NCI-H345 (cell line): Measurements from ENCODE around the gene GLIS1.

ENCODE experiments used
- DNase-seq: peaks from one replicate; lab custom pipeline; 2025; lab: John Stamatoyannopoulos, UW

GLIS1 gene

DNA sequence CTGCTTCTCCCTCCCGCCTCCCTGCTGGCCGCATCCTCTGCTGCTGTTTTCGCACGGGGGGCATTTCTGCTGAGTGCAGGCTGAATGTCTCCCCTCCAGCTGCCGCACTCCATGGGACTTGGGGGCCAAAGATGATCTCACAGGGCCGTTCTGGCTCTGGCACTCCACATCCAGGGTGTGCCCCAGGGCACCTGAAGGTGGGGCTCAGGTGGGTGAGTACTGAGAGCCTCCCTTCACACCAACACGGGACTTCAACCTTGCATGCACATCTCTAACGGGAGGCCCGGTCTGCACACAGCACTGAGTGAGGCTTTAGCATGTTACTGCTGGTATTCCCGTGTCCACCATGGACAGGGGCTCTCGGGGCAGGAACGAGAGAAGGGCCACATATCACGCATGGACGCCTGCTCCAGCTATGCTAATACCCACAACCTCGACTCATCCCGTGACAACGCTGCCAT lies 190.9 kb downstream of the GLIS1 start:
- DNase-seq = no peak

DNA sequence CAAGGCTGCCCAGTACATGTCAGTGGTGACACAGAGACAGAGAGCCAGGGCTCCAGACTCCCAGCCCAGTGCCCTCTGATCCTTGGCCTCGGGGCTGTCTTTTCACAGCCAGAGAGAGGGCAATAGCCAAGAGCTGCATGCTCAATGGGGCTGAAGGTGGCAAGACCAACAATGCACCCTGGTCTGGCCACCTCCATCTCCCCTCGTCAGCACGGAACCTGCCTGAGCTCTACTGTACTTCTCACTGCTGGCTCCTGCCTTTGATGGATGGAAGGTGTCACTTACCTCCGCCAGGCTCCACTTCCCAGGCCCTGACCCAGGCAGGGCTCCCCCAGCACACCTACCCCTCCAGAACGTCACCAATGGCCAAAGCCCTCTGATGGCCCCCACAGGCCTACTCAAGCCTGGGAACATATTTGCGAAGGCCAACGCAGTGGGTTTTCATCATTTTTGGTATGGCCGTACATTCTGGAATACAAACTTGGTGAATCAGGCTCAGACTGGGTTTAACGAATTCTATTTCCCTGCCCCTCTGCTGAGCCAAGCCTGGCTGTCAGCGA lies 191.7 kb downstream of the GLIS1 start:
- DNase-seq = no peak

DNA sequence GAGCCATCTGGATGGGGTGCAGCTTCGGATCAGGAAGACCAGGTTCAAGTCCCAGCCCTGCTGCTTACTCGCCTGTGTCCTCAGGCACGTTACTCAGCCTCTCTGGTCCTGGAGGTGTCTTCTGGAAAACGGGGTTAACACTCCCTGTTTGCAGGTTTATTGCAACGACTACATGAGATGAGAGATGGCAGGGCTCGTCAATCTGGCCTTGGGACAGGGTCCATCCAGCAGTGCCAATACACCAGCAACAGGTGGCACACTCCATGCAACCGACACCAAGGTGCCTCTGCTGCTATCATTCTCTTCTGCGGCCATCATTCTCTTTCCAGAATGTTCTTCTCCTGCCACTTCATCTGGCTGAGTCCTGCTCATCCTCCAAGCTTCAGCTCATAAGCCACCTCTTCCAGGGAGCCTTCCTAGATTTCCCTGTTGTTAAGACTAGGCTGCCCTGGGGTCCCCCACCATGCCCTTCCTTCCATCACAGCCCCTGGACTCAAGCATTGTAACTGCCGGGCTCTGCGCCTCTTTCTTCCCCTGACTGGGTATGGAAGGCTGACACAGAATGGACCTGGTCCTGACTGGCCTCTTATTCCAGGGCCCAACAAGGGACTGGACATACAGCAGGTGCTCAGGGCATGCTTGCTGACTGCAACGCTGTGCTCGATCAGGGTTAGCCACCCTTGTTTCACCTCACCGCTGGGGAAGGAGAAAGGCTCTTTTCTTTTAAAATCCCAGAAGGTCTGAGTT lies 192.4 kb downstream of the GLIS1 start:
- DNase-seq = no peak

DNA sequence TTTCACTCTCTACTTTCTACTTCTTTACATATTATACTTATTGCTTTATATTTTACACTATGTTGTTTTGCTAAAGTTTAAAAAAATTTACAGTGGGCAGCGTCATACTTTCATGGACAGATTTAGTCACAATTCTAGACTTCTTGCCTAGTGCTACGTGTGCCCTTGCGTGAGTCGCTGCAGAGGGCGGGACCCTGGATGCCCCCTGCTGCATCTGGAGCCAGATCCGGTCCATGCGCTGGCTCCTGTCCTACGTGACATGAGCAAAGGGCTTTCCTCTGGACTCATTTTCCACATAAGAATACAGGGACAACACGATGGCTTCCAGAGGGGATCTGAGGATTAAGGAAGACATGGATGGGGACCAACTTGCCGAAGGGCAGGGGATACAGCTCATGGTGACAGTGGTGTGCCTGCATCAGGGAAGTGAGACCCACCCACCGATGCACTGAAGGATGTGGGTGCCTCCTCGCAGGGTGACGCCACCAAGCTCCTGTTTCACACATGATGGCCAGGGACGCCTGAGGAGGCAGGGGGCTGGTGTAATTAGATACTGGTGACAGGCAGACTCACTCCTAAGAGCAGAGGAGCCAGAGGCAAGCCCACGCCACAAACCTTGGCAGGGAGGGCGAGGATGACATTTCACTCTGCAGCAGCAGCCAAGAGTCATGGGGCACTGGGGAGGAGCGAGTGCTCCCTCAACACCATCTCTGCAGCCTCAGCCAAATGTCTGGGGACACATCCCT lies 193.1 kb downstream of the GLIS1 start:
- no peak for DNase-seq

DNA sequence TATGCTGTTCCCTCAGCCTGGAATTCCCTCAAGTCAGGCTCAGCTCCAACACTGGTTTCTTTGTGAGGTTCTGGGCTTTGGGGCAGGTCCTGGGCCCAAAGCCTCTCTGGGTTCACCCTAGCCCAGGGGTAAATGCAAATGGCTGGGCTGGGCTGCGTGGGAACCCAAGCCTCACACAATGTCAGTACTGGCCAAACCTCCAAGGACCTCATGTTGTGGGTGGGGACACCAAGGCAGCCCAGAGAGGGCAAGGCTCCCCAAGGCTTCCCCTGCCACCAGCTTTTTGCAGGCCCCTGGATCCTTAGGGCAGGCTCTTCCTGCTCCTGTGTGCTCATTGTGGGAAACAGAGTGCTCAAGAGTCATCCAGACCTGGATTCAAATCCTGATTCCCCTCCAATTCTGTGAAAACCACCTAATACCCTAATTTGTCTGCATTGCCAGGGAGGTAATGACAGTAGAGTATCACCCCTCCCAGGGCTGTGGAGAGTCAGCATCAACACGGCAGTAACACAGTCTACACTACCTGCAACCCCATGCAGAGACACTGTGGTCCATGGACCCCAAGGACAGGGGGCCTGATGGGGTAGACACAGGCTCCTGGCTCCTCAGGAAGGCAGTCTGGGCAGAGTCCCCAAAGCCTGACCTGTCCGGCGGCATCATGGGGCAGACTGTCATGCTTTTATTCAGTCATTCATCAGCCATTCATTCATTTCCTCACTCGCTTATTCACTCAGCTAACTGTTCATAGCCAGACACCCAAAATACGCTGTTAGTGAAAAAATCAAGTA lies 194.0 kb downstream of the GLIS1 start:
- no peak for DNase-seq

DNA sequence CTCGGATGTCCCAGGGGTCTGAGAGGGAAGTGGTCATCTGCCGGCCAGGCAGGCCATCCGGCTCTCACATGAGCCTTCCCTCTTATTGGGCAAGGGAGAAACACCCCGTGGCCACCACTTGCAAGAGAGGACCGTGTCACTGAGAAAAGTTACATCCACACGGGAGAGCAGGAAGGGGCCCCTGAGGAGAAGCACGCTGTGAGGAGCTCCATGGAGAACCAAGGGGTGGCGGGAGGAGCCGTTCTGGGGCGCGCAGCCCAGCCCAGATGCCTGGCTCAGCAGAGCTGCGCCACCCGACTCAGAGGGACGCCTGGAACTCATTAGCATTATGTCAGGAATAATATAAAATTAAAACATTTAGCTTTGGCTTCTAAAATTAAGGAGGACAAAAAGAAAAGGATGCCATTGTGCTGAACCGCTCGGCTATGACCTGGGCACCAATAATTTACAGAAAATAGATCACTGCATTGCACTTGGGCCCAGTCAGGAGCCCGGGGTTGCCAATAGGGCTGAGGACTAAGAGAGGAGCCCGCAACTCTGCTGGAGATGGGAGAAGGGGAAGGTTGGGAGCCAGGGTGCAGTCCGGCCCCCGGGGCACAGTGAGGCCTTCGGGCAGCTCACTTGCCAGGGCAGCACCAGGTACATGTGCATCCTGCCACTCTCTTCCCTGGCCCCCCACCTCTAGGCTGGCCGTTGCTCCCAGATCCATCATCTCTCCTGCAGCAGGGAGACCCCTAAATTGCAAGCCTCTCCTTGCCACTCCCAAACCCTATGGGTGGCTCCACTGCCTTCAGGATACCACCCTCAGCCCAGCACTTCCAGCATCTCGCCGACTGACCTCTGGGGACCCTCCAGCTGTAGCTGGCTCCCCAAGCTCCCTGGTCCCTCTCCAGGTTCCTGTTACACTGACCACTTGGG lies 194.9 kb downstream of the GLIS1 start:
- DNase-seq = no peak

DNA sequence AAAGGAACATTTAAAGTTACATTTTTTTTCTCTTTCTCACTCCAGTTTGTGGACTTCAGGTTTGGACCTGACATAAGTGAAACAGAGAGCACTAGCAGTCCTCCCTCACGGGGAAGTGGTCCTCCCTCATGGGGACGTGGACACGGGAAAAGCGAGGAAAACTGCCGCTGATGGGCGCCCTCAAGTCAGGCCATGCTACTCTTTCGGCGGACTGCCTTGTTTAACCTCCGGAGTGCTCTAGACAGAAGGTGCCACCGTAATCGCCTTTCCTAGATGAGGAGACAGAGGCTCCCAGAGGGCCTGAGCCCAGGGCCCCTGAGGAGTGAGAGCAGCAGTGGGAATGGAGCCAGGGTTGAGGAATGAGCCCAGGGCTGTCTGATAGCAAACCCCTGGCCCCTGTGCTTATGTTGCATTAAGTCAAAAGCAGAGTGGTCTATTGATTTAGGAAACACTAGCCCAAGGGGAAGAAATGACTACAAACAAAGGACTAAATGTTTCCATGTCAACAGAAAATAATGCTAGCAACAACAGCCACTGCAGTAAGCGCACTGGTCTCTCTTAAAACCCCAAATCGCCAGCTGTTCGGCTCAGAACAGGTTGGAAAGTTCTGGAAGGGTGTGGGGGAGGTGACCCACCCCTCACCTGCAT lies 195.7 kb downstream of the GLIS1 start:
- DNase-seq = no peak

DNA sequence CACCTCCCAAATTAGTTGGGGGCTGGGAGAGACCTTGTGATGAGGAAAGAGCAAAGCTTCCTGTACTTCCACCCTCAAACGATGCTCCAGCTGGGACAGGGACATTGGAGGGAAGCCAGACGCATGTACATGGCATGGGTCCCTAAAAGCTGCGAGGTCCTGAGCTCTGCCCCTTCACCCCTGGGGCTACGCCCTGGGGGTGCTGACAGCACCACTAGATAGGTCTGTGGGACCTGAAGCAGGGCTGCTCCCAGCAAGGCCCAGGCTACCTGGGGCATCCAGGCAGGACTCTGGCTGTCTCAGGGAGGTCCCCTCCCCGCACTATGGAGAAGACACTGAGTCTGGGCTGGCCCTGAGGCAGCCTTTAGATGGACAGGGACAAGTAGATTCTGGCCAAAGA lies 196.4 kb downstream of the GLIS1 start:
- no peak for DNase-seq

DNA sequence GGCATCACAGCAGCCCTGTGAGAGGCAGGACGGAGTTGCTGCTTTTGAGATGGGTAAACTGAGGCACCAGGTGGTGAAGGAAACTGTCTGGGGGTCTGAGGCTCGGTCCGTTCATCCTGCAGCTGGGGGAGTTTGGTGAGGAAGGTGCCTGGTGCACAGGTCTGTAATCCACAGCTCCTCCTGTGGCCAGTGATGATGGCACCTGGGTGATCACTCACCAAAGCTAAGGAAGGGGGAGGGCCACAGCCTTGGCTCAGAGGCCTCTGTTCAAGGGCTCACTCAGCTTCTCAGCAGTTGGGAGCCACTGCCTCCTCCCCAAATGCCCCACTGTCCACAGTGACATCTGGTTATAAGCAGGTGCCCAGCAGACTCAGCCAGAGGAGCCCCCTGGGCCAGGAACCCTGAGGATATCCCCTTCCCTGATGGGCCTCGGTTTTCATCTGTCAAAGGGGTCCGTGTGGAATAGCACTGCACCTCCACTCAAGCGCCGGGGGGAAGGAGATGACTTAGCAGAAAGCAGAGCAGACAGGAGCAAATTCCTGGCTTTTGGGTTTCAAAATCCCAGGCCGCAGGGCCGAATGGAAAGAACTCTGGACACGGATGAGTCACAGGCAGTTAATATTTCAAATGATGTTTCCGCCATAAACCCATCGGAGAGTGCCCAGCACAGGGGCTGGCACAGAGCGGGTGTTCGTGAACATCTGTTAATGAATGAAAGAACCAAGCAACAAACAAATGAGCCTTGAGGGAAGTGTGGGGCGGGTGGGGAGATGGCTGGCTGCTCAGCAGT lies 197.0 kb downstream of the GLIS1 start:
- DNase-seq = no peak

DNA sequence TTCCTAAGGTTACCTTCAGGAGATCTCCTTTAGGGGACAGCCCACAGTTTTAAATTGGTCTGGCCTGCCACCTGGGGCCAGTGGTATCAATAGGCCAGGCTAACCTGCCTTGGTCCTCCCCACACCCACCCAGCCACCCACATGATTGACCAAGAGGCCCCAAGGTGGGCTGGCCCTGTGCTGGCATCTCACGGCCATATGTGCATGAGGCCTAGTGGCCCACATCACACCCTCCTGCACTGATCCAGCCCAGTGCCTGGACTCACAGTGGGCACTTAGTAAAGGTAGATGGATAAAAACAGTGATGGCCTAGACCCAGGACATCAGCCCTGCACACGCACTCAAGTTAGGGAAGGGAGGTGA lies 197.7 kb downstream of the GLIS1 start:
- no peak for DNase-seq

DNA sequence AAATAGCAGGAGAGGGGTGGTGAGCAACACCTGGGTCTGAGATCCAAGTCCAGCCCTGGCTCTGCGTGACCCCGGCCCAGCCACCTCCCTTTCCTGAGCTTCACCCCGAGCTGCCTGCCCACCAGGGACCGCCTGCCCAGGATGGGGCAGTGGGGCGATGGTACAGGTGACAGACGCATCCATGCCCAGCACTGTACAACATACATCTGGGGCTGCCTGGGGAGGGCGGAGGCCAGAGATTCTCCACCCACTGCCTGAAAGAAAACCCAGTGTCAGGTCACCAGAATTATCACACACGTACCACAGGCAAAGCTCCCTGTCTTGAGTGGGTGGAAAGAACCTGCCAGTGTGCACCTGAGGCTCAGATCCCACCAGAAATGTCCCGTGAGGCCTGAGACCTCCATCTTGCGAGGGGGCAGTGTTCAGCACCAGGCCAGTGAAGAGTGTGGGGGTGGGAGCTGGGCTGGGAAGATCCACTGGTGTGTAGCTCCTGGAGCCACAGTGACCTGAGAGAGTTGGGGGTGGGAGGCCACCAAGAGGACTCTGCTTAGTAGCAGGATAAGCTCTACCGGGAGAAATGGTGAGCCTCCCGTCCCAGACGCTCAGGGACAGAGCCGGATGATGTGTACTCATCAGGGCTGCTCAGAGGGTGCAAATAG lies 198.2 kb downstream of the GLIS1 start:
- DNase-seq = no peak

DNA sequence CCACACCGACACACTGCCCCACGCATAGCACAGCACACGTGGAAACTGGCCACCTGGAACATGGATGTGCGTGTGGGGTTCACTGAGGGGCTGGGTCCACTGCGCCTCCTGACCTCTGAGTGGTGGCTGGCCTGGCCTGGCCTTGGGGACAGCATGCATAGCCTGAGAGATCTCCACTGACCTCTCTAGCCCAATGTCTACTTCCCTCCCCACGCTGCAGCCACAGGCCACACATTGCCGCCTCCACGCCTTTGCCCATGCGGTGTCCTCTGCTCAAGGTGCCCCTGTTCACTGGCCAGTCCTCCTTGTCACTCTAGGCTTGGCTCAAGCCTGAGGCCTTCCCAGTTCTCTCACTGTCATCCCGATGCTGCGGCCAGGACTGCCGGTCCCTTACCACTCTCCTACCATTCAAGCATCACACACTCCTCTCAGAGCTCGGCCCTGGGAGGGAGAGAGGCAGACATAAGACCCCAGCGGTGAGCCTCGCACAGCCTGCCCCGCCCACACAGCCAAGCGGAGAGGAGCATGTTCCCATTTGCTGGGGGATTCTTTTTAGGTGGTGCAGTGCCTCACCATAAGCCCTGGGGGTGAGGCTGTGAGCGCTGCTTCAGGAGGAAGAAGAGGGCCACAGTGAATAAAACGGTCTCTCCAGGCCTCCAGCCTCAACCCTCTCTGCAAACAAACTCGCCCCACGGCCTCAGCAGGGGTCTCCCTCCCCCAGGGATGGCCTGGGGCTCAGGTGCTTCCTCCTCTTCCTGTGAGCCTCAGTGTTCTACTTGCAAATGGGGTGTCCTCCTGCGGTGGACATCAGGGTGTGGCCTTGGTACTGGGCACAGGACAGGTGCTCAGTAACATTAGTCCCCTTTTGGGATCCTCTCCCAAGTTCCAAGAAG lies 199.0 kb downstream of the GLIS1 start:
- DNase-seq = no peak

DNA sequence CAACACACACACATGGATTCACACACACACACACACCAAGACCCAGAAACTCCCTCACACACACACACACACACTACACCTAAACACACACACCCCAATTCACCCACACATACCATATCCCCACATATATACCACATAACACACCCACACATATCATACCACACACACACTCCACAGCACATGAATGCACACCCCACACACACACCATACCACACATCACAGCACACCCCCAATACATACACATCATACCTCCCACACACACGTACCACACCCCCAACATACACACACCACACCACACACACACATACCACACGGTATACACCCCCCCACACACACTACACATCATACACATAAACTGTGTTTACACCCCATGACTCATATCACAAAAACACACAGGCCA lies 199.7 kb downstream of the GLIS1 start:
- no peak for DNase-seq

DNA sequence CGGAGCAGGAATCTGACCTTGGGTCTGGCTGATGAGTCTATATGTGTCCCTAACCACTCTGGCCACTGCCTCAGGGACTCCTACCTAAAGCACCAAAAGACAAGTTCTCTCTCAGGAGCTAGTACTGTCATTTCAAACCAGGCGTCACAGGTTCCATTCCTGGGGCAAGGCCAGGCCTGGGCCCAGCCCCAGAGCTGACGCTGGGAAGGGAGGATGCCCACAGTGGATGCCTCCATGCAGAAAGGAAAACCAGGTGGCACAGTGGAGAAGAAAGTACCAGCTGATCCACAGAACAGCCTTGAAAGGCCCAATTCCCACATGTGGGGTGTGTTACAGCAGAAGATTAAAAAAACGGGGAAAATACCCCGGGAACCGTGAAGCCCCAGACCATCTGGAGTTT lies 202.4 kb downstream of the GLIS1 start:
- DNase-seq = no peak

DNA sequence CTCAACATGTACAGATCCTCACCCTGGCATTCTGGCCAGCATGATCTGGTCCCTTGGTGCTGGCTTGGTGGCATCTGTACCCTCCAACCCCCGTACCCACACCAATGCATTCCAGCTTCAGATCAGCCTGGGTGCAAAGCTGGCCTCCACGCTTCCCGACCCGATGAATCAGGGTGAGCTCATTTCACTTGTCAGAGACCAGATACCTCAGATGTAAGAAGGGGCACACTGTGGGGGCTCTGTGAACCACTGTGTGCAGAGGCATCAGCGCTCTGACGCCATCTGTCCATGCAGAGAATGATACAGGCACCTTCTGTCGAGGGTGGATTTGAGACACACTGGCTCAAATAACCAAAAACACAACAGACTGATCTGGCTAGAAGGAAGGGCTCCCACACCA lies 203.1 kb downstream of the GLIS1 start:
- DNase-seq = no peak

DNA sequence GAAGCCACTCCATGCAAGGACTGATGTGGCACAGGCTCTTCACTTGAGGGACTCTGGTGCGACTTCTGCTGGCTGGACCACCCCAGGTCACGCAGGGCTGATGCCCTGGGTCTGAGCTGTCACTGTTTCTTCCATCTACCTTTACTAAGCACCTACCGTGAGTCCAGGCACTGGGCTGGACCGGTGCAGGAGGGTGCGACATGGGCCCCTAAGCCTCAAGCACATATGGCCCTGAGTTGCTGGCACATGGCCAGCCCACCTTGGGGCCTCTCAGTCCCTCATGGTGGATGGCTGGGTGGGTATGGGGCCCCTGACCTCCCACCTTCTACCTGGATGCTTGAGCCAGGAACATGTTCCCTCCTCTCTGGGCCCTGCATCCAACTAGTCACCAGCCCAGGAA lies 203.7 kb downstream of the GLIS1 start:
- DNase-seq = no peak

DNA sequence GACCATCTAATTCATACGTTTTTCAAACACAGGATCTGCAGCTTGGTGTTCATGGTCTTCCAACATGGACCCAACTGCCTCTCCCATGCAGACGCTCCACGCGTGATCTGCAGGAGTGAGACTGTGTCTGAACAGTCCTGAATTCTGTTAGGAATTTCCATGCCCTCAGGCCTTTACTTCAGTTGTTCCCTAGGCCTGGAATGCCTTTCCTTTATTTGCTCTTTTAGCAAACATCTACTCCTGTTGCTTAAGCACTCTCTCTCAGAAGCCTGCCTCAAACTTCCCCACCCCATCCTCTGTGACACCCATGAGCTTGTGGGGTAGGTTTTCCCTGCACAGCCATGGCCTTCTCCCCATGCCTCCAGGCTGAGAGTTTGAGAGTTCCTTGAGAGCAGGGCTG lies 206.1 kb downstream of the GLIS1 start:
- DNase-seq = no peak

DNA sequence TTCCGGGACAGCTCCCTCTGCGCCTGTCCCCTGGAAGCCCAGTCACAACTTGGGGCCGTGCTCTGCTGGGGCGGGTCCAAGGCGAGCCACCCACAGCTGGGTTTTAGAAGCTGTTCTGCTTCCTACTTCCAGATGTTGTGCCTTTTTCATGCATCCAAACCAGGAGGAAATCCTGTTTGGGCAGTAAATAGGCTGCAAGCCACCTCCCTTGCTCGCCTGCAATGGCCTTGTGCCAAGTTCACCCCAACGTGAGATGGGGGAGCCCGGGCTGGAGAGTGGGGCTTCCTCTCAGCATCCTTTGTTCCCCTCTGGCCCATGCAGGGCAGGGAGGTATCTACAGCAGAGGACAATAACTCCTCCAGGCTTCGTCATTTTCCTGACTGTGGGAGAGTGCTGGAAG lies 206.6 kb downstream of the GLIS1 start:
- no peak for DNase-seq

DNA sequence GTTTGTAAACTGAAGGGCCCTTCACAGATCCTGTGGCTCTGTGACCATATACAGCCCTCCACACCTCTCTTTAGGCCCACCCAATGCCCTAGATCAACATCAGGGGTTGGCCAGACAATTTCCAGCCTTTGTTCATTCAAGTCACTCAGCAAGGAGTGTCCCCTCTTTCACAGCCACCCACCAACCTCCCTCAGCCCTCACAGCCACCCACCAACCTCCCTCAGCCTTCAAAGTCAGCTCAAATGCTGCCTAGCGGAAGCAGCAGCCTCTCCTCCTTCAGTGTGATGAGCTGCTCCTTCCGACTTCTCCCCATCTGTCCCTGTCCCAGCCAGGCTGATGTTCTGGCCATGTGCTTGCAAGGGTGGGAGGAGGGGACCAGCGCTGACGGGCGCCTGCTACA lies 208.4 kb downstream of the GLIS1 start:
- DNase-seq = no peak
